HG02763 (cell line): ENCODE data around the gene CDKAL1.
"Not testable (repeated sequence)": the region's sequence is repeated elsewhere in the genome, so short reads cannot be mapped to it uniquely, and the experiment has no call there.

Source experiments
- ATAC-seq: cut with Tn5 transposase; IDR thresholded peaks from one replicate; pipeline ENCODE4 v1.9.1; 2021; ENCODE audit warnings: mild to moderate bottlenecking, moderate library complexity; ENCODE audit not compliant: unreplicated experiment

The CDKAL1 gene

GRCh38 chr6:21049148-21049547 lies 514.9 kb downstream of the CDKAL1 start:
- no peak for ATAC-seq

- no peak for ATAC-seq
These were observed 515.3 kb downstream of the CDKAL1 start for GRCh38 chr6:21049572-21049971.

- no peak for ATAC-seq
These were observed 516.7 kb downstream of the CDKAL1 start for GRCh38 chr6:21050935-21051334.

- no peak for ATAC-seq
These were observed 517.5 kb downstream of the CDKAL1 start for GRCh38 chr6:21051777-21052176.

GRCh38 chr6:21053612-21054011 lies 519.4 kb downstream of the CDKAL1 start:
- ATAC-seq = no peak

GRCh38 chr6:21055480-21055879 lies 521.2 kb downstream of the CDKAL1 start:
- not testable (repeated sequence) for ATAC-seq

GRCh38 chr6:21061892-21062291 lies 527.6 kb downstream of the CDKAL1 start:
- no peak for ATAC-seq

GRCh38 chr6:21064756-21065340 lies 530.6 kb downstream of the CDKAL1 start:
- ATAC-seq = no peak

GRCh38 chr6:21067521-21067920 lies 533.3 kb downstream of the CDKAL1 start:
- no peak for ATAC-seq

- no peak for ATAC-seq
These were observed 536.4 kb downstream of the CDKAL1 start for GRCh38 chr6:21070620-21071019.

GRCh38 chr6:21071780-21072468 lies 537.7 kb downstream of the CDKAL1 start:
- no peak for ATAC-seq

GRCh38 chr6:21073318-21073839 lies 539.1 kb downstream of the CDKAL1 start:
- no peak for ATAC-seq

- ATAC-seq = no peak
These were observed 540.2 kb downstream of the CDKAL1 start for GRCh38 chr6:21074484-21074883.

- no peak for ATAC-seq
These were observed 541.7 kb downstream of the CDKAL1 start for GRCh38 chr6:21075986-21076385.

- ATAC-seq = no peak
These were observed 544.2 kb downstream of the CDKAL1 start for GRCh38 chr6:21078497-21078896.

GRCh38 chr6:21079468-21080048 lies 545.3 kb downstream of the CDKAL1 start:
- ATAC-seq = no peak

GRCh38 chr6:21080221-21080620 lies 546.0 kb downstream of the CDKAL1 start:
- ATAC-seq = no peak

- no peak for ATAC-seq
These were observed 547.8 kb downstream of the CDKAL1 start for GRCh38 chr6:21082091-21082490.

GRCh38 chr6:21083708-21084107 lies 549.5 kb downstream of the CDKAL1 start:
- ATAC-seq = no peak

- no peak for ATAC-seq
These were observed 550.4 kb downstream of the CDKAL1 start for GRCh38 chr6:21084656-21085055.

GRCh38 chr6:21085211-21085610 lies 551.0 kb downstream of the CDKAL1 start:
- ATAC-seq = no peak

GRCh38 chr6:21085643-21086042 lies 551.4 kb downstream of the CDKAL1 start:
- no peak for ATAC-seq
